Astrocyte of the hippocampus (primary cell): ENCODE measurements around the gene ADRA2B.

Source experiments
- DNase-seq: peaks from one replicate; pipeline ENCODE4 v3.0.0; 2011; ENCODE audit warnings: low read depth, low spot score

The ADRA2B gene

DNA sequence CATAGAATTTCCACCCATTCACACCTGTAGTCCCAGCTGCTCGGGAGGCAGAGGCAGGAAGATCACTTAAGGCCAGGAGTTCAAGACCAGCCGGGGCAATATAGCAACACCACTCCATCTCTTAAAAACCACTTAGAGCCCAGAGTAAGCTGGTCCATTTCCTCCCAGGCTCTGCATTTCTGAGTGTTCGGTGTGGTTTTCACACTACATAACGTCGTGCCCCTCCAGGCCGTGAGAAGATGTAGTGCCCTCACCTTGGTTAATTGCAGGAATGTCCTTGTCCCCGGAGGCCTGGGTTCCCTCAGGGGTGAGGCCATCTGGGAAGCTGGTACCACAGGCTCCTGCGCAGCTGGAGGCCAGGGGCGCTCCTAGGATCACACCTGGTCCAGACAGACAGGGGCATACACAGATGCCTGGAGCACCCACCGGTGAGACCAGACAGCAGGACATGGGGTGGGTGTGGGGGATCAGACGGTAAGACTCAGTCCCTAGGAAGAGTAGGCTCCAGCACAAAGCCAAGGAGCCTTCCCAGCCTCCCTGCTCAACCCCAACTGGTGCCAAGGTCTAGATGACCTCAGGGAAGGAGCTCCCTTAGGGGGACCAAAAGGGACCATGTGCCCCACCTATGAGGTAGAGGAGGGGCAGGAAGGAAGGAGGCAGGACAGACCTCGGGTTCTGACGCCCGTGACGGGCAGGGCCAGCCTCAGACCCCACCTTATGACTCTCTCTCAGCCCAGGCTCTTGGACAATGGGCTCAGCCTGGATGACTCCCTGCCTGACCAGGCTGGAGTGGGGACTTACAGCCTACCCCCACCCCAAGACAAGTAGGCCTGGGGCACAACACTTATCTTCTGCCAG, 21.2 kb upstream of the ADRA2B start:
- no peak for DNase-seq

DNA sequence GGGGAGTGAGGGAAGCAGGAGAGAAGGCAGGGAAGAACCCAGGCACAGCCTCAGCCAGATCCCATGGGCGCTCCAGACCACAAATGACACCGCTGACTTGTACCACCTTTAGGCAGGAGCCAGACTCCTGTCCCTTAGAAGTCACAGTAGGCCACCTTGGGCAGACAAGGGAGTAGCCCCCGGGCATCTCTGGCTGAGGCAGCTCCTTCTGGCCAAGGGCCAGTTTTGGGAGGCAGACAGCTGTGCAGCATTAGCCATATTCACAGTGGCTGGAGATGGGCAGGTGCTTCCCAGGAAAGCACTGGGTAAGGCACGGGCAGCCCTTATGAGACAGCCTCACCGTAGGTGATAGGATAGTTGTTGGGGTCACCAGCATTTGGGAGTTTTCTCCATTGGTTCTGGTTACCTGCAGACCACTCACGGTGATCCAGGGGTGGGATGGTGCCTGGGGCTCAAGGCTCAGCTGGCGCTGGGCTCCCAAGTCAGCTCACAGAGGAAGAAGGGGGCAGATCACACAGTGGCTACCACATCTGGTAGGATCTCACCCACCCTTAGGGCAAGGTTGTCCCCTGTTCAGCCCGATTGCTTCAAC, 19.9 kb upstream of the ADRA2B start:
- no peak for DNase-seq

DNA sequence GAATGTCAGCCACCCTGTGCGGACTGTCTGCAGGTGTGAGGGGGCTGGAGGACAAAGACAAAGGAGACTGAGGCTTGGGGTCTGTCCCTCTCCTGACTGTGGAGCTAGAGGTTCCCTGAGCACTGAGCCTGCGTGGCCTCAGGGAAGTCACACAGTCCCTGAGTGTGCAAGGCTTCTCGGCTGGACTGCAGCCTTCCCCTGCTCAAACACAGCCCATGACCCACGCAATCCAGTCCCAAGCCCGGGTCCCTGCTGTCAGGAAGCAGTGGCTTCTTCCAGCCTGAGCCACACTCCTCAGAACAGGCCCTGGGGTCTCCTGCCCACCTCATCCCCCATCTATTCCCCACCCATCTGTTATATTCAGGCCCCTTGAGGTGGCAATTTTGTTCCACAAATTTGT, 19.2 kb upstream of the ADRA2B start:
- DNase-seq, result no peak

DNA sequence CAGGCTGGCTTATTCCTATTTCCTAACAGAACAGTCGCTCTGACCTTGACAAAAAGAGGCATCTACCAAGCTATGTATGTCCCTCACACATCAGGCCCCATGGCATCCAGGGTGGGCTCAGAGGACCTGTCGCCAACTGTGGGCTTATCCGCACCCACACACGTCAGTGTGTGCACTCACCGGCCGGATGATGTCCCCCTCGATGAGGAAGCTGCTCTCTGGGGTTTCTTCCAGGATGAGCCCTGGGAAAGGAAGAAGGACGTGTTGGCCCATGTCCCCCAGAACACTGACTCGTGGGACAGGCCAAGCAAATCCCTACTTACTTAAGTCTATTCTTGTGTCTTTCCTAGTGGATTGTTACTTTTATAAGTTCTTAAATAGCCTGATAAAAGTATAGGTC, 18.8 kb upstream of the ADRA2B start:
- no peak for DNase-seq

DNA sequence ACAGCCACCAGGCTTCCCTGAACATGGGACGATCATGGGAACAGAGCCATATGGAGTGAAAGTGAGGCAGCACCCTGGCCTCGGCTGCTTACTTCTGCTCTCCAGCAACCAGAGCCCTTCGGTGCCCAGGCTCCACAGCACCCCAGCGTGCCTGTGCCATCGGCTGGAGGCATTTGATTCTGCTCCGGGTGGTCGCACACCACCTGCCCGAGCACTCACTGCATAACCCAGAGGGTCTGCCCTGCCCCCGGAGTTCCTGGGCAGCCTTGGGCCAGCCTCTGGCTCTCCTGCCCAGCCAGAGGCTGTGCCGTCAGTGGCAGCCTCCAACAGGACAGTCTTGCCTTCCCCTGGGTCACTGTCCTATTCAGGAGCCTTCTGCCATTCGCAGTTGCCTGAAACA, 18.1 kb upstream of the ADRA2B start:
- no peak for DNase-seq

DNA sequence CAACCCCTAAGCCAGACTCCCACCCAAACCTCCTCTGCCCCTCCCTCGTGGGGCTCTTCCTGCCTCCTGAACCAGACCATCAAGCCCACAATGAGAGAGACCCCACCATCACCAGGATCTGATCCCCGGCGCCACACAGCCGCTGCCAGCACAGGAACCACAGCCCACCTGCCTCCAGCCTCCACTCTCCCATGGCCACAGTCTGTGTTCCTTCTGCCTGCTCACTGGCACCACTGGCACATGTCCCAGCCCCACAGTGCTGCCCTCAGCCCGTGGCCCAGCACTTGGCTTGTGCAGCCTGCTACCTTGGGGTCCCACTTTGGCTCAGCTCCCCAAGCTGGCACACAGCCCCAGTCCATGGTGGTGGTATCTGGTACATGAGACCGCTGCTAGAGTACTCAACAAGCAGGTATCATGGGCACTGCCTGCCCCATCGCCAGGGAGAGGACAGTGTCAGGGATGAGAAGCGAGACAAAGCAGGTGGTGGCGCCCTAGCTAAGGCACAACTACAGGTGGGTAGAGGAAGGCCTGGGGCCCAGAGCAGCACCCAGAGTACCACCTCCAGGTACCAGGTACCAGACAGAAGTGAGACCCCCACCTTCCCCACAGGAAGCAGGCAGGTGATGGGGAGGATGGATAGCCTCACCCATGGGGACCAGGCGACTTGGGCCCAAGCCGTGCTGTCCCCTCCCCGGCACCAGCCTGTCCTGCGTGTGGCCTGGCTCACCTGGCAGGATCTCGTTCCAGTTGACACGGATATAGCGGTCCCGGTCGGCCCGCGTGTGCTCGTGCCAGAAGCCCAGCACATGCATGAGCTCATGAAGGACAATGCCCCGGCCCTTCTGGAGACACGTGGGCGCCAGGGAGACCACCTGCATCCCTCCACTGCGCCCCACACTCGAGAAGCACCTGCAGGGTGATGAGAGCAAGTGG, 15.7 kb upstream of the ADRA2B start:
- DNase-seq, result no peak

DNA sequence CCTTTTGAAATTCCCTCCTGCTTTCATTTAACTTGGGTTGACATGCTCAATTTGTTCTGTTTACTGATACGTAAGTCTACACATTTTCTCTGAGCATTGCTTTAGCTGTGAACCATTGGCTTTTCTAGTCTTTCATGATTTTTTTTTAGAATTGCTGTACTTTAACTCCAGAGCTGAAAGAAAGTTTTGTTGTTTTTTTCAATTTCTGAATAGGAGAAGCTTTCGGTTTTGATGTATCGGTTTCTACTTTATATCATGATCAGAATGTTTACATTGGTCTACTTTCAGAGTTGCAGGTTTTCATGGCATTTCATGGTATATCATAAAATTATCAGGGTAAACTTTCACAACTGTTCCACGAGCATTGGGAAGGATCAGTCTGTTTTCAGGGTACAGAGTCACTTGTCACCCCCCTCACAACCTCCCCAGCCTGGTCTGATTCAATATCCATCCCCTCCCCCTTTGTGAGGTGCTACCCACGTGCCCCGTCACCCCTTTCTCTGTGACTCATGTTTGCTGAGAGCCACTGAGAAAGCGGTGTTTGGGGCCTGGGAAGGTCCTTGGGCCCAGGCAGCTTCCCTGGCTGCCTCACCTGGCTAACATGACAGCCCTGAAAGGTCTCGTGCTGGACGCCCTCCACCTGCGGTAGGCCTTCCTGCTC, 14.9 kb upstream of the ADRA2B start:
- no peak for DNase-seq

DNA sequence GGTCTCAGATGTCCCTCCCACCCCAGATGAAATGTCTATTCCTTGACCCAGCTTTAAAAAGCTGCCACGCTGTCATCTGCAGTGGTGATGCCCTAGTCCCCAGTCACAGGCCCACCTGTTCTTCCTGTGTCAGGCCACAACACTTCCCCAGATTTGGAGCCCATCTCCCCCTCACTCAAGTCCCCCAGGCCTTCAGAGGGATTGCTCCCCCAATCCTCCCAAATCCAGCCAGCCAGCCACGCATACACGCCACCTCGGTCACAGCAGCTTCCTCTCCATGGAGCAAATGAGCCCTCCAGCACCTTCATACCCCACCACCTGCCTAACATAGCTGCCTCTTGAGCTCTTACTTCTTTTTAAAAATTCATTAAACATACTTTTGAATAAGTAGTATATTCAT, 14.1 kb upstream of the ADRA2B start:
- no peak for DNase-seq

DNA sequence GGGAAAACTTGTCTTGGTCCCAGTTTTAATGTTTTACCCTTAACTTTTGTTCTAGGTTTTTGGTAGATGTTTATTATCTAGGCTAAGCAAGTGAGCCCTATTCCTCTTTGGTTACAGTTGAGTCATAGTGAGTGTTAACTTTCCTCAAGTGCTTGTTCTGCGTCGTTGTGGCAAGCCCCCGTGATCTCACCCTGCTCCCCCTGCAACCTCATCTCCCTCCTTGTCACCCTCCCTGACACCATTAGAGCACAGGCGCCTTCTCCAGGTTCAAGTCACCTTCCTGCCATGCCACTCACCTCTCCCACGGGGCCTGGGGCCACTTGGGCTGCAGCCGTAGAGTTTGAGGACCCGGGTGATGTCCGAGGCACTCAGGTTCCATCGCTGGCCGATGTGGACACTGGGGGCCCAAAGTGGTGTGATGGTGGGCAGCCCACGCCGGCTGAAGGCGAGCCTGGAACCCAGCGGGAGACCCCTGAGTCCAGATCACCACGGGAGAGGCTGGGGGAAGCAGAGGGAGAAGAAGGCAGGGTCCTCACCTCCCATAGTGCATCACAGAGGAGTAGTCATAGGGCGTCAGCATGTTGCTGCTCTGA, 13.3 kb upstream of the ADRA2B start:
- DNase-seq, result no peak

DNA sequence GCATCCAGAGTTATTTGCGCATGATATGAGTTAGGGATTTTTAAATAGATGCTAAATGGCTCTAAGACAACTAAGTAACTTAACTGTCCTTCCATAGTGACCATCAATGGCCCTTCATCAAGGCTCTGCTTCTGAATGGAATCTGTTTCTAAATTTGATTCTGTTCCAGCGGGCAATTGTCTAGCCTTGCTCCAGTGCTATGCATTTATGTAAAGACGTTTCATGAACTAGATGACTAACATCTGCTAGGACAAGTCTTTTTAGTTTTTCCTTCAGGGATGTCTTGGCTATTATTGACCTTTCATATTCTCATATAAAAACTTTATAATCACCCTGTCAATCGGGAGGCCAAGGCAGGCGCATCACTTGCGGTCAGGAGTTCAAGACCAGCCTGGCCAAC, 12.1 kb upstream of the ADRA2B start:
- no peak for DNase-seq

DNA sequence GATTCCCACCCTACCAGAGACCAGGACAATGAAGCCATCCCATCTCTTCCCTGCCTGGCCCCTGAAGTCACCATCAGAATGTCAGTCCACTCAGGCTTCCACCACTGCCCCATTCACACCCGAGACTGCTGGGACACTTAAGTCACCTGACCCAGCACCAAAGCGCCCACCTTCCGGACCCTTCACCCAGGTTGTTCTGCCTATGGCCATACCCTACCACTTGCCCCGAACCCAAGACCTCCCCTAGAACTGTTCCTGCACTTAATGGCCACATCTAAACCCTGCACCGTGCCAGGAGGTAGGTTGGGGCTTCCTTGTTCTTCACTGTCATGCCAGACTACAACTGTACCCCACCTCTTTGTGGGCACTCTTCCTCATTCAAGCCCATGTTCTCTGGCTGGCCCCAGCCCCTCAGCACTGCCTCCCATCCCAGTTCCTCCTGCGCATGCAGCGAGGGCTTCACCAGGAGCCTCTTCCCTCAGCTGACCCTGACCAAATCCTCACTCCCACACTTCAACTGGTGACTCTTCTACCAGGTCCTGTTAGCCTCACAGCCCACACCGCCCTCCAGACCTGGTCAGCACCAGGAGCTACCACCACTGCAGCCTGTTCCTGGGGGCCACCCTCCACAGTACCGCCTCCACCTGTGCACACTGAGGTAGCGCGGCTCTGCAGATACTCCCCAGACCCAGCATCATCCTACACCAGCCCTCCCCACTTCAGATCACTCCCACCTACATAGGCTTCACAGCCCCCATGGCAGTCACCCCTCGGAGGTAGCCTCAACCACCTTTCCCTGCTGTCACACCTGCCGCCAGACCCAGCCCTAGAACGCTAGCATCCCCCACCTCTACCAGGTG, 8.3 kb upstream of the ADRA2B start:
- DNase-seq, result no peak

DNA sequence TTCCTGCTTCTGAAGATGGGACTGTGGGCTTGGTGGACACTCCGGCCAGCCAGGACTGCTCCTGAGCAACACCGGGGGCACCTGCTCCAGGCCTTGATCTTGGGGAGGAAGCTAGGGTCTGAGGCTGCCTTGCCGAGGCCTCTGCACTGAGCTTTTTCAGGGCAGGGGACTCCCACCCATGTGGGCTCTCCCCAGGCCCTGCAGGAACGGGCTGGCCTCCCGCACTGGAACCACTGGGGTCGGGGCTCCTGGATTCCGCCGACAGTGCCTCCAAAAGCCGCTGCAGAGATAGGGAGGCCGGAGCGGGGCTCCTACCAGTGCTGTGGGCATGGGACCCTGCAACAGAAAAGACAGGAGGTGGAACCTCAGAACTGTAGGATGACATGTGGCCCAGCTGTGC, 7.6 kb upstream of the ADRA2B start:
- DNase-seq, result no peak

DNA sequence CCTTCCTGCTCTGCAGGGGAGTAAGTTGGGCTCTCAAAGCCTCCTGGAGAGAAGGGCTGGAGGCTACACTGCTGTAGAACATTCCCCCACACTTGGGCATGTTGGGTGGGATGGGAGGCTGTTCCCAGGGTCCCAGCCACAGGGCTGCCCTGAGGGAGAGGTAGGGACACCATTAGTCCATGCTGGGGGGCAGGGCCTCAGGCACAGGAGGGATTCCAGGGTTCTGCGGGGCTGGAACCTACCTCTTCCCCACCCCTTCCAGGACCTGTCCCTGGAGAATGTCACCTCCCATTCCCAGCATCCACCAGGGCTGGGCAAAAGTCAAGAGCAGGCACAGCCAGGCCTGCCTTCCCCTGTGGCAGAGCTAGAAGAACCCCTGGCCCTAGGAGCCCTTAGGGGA, 6.9 kb upstream of the ADRA2B start:
- DNase-seq, result no peak

DNA sequence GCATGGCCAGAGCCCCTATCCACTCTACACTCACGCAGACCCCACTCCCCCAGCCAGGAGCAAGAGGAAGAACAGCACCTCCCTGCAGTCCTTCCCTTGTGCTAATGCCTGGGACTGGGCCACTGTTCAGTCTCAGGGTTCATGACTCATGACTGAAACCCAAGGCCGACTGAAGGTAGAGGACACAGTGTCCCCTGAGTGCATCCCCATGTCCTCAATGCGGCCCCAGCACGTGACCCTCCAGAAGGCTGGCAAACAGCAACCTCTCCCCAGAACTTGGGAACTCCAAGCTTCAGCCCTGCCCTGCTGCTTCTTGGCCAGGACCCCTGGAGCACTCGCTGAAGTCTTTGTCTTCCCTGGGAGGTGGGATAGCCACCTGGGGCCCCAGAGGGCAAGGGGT, 6.0 kb upstream of the ADRA2B start:
- no peak for DNase-seq

DNA sequence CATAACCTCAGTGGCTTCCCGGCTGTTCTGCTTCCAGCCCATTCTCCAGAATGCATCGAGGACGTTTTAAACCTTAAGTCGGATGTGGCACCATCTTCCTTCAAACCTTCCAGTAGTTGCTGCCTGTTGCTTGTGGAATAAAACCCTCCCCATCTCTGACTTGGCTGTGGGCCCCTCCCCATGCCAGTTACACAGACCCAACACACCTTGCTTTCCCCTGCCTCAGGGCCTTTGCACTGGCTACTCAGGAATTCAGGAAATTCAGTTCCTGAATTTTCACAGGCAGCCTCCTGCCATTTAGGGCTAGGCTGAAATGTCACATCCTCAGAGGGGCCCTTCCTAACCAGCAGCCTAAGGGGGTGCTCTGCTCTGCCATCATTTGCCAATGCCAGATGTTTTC, 5.0 kb upstream of the ADRA2B start:
- DNase-seq, result no peak

DNA sequence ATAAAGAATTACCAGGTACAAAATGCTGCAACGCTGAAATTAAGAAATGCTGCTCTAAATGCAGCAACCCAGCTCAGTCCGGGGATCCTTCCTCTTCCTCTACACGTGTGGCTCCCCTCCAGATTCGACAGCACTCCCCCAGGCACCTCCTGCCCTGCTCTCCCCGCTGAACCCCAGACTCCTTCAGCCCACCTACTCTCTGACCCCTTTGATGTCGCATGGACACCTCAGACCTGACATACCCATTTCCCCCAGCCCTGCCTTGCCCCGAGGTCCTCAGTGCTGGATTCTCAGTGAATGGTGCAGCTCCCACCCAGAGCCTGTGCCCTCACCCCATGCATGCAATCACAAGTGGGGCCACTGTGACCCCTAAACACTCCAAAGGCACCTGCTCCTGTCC, 4.6 kb upstream of the ADRA2B start:
- DNase-seq, result no peak

DNA sequence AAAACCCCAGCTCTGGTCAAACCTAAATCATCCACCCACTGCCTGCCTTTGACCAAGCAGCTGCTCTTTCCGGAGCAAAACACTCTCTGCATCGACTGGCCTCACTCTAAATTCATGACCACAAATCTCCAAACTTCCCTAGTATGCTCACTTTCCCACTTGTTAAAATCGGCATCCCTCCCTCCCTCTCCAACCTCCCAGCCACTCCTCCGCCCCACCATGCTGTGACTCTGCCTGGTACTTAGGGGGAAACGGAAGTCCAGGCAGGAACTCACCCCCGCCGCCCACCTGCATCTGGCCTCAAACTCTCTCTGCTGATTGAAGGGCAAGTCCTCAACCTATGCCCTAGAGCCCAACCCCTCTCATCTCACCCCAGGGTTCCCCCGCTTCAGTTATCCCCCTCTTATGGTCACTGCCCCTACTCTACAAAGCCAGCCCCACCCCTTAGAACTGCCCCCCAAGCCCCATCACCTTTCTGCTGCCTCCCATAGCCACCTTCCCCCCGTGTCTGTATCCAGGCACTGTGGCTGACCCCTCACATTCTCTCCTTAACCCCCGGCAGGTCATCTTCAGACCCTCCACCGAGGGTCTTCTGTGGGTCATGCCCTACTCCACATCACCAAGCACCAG, 3.8 kb upstream of the ADRA2B start:
- DNase-seq, result no peak

DNA sequence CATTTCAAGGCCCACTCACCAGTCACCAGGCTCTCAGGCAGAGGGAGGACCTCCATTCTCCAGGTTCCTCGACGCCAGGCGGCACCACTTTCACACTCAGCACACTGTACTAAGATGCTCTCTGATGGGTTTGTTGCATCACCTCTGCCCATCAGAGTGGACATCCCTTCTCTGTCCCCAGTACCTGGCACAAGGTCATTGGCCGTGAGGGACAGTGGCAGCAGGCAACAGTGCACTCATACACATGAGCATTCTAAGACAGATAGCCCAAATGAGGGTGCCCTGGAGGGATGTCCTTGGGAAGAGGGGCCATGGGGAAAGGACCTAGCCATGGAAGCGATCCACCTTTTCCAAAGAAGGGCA, 3.0 kb upstream of the ADRA2B start:
- no peak for DNase-seq

DNA sequence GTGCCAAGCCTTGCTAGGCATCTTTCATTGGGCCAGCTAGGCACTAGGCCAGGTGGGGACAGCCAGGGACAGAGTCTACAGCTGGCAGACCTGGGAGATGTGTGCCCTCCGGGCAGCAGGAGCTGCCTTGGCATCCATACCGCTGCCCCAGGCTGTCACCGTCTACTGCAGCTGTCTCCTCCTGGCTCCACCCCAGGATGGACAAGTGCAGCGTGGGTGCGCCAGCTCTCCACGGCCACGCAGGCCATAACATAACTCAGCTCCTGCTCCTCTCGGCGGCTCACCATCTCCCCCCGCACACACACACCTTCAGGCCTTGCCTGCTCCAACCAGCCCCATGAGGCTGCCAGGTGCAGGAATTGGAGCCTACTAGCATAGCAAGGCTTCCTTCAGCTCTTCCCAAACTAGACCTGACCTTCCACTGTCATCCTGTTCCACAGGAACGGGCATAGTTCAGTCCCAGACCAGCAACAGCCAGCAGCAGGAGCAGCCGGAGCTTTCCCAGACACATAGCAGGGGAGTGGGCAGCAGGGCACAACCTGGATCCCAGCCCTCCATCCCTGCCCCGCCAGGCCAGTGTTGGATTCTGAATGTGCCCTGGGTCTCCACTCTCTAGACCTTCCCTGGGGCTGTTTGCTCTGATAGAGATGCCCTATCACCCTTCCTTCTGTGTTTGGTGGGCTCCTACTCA, 2.5 kb upstream of the ADRA2B start:
- DNase-seq, result no peak
